ENCODE data around the gene ADA.
"Not testable (repeated sequence)": the region's sequence is repeated elsewhere in the genome, so short reads cannot be mapped to it uniquely, and the experiment has no call there.

Gene ADA

GRCh38 chr20:44593751-44594150, 57.7 kb downstream of the ADA start:
- TF ChIP-seq, protein P1, sequence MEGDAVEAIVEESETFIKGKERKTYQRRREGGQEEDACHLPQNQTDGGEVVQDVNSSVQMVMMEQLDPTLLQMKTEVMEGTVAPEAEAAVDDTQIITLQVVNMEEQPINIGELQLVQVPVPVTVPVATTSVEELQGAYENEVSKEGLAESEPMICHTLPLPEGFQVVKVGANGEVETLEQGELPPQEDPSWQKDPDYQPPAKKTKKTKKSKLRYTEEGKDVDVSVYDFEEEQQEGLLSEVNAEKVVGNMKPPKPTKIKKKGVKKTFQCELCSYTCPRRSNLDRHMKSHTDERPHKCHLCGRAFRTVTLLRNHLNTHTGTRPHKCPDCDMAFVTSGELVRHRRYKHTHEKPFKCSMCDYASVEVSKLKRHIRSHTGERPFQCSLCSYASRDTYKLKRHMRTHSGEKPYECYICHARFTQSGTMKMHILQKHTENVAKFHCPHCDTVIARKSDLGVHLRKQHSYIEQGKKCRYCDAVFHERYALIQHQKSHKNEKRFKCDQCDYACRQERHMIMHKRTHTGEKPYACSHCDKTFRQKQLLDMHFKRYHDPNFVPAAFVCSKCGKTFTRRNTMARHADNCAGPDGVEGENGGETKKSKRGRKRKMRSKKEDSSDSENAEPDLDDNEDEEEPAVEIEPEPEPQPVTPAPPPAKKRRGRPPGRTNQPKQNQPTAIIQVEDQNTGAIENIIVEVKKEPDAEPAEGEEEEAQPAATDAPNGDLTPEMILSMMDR (IDR thresholded peaks at IDR 0.05; ENCODE audit: low read depth, low read length, missing control alignments), result no peak
- H3K4me3 ChIP-seq (replicated peaks; ENCODE audit: low read depth, low read length), result no peak overlapping the region
- DNase-seq (ENCODE audit: extremely low read depth, low read depth), result no peak

GRCh38 chr20:44592366-44592765, 59.1 kb downstream of the ADA start:
- no peak overlapping the region for H3K4me3 ChIP-seq (replicated peaks; ENCODE audit: low read depth, low read length)
- DNase-seq (ENCODE audit: extremely low read depth, low read depth), result no peak
- TF ChIP-seq, protein P1 (IDR thresholded peaks at IDR 0.05; ENCODE audit: low read depth, low read length, missing control alignments), result no peak

GRCh38 chr20:44590980-44591778, 60.3 kb downstream of the ADA start:
- TF ChIP-seq, protein P1 (IDR thresholded peaks at IDR 0.05; ENCODE audit: low read depth, low read length, missing control alignments), result no peak

GRCh38 chr20:44589537-44589936, 62.0 kb downstream of the ADA start:
- TF ChIP-seq, protein P1 (IDR thresholded peaks at IDR 0.05; ENCODE audit: low read depth, low read length, missing control alignments), result no peak
- H3K4me3 ChIP-seq (replicated peaks; ENCODE audit: low read depth, low read length), result no peak overlapping the region
- no peak for DNase-seq (ENCODE audit: extremely low read depth, low read depth)

More at GRCh38 chr20:44590980-44591778, 60.3 kb downstream of the ADA start:
- H3K4me3 ChIP-seq (replicated peaks; ENCODE audit: low read depth, low read length), result no peak overlapping the region
- no peak for DNase-seq (ENCODE audit: extremely low read depth, low read depth)

- H3K4me3 ChIP-seq (replicated peaks; ENCODE audit: low read depth, low read length); DNase-seq (ENCODE audit: extremely low read depth, low read depth): not testable (repeated sequence)
These were observed 63.2 kb downstream of the ADA start for GRCh38 chr20:44588321-44588720.

DNA sequence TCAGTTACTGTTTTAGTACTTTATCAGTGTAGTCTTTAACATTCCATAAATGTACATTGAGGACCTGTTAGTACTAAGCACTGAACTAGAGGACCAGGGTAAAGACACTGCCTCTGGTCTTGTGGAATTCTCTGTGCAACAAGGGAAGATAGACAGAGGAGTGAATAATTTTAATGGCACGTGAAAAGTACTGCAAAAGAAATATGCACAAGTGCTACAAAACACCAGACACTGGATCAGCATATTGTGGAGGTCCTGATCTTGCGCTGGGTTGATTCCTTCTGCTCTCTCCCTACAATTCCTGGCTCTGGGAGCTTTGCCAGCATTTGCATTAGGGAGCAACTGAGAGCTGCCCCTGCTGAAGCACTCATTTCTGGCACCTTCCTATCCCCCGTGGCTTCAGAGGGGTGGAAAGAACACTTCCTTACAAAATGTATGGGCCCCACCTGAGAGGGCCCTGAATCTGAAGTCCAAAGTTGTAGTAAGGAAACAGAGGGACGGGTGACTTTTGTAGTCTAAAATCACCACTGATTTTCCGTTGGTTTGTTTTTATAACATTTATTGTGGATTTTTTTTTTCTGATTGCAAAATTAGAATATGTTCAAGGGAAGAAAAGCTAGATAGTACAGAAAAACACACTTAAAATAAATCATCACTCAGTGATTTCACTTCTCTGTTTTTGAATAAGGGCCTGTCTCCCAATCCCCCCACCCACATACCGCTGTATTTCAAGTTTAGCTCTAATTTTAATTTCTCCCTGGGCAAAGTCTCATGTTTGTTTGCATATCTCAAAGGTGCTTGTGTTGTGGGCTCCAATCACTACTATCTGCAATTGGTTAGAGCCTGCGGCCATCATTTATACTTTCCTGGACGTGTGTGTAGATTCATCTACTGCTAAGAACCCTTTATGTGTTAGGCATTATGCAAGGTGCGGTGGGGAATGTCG, 64.2 kb downstream of the ADA start:
- TF ChIP-seq, protein P1 (IDR thresholded peaks at IDR 0.05; ENCODE audit: low read depth, low read length, missing control alignments), result no peak
- DNase-seq (ENCODE audit: extremely low read depth, low read depth), result no peak
- no peak overlapping the region for H3K4me3 ChIP-seq (replicated peaks; ENCODE audit: low read depth, low read length)

Data from HFF-Myc (cell line).